Measurements from ENCODE around the gene COA5.

DNA sequence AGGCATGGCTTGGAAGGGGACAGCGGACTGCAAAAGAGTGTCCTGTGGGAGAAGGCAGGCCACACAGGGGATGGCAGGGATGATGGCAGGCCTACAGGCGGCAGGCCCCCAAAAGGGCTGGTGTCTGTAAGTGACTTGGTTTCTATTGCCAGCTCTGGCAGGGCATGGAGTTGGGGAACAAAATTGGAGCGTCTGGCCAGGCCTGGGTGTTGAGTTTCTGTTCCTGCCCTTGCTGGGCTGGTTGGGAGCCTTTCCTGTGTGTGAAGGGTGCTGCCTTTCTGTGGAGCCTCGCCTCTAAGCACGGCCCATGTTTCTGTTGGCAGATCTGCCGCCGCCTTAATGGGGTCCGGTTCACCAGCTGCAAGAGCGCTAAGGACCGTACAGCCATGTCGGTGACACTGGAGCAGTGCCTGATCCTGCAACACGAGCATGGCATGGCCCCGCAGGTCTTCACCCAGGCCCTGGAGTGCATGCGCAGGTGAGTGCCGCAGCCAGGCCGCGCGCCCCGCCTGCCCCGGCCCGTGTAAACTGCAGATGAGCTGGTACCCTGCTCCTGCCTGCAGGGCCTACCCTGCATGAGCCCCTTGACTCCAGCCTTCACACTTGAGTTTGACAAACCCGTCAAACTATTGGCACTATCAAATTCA is 31.5 kb downstream of the COA5 start:
- TF ChIP-seq POLR2A (IDR thresholded peaks at IDR 0.05; ENCODE audit: low read depth, low read length) (no peak), POLR2AphosphoS5 (IDR thresholded peaks at IDR 0.05; ENCODE audit: low read depth, low read length) (no peak)
